H9 (cell line): ENCODE data around the gene ACVR1B. TPM values are rescaled to one million over a fixed set of nuclear protein-coding genes. Genes with fewer than 3 reads are reported as not detected.

ENCODE experiments used
- DNase-seq: peaks from one replicate; pipeline ENCODE4 v3.0.0-alpha.2; 2017
- H2AFZ ChIP-seq: one replicate; pipeline ENCODE4 v1.6.1; 2013; ENCODE audit warnings: mild to moderate bottlenecking, low read length, control low read depth, moderate library complexity
- H2AK5ac ChIP-seq: 2 replicates; pipeline ENCODE4 v1.6.1; 2013; ENCODE audit warnings: low read length, control low read depth, mixed read lengths; ENCODE audit not compliant: insufficient read length
- H2BK120ac ChIP-seq: one replicate; pipeline ENCODE4 v1.6.1; 2013; ENCODE audit warnings: low read depth, mild to moderate bottlenecking, low read length, control low read depth, inconsistent platforms; ENCODE audit not compliant: poor library complexity, severe bottlenecking
- H2BK12ac ChIP-seq: 2 replicates; pipeline ENCODE4 v1.6.1; 2013; ENCODE audit warnings: low read length, control low read depth, mixed read lengths, low read depth; ENCODE audit not compliant: insufficient read length
- H2BK15ac ChIP-seq: 2 replicates; pipeline ENCODE4 v1.6.1; 2013; ENCODE audit warnings: low read depth, low read length, control low read depth
- H2BK20ac ChIP-seq: one replicate; pipeline ENCODE4 v1.6.1; 2013; ENCODE audit warnings: low read depth, mild to moderate bottlenecking, low read length, control low read depth, inconsistent platforms; ENCODE audit not compliant: poor library complexity, severe bottlenecking
- H2BK5ac ChIP-seq: 2 replicates; pipeline ENCODE4 v1.6.1; 2013; ENCODE audit warnings: low read length, control low read depth, mixed read lengths; ENCODE audit not compliant: insufficient read length
- H3K14ac ChIP-seq: 2 replicates; pipeline ENCODE4 v1.6.1; 2013; ENCODE audit warnings: low read length, control low read depth; ENCODE audit not compliant: insufficient read depth
- H3K18ac ChIP-seq: 2 replicates; pipeline ENCODE4 v1.6.1; 2013; ENCODE audit warnings: low read depth, mild to moderate bottlenecking, mixed read lengths, low read length, control low read depth; ENCODE audit not compliant: insufficient read length
- H3K23ac ChIP-seq: 2 replicates; pipeline ENCODE4 v1.6.1; 2013; ENCODE audit warnings: low read length, control low read depth, mixed read lengths, low read depth; ENCODE audit not compliant: insufficient read length
- H3K23me2 ChIP-seq: 2 replicates; pipeline ENCODE4 v1.6.1; 2013; ENCODE audit warnings: low read depth, mild to moderate bottlenecking, mixed read lengths, low read length, control low read depth; ENCODE audit not compliant: insufficient read length, poor library complexity, severe bottlenecking
- H3K27ac ChIP-seq: 2 replicates; pipeline ENCODE4 v1.5.1; 2013; ENCODE audit warnings: low read length, control low read depth, mixed read lengths, low read depth; ENCODE audit not compliant: insufficient read length
- H3K27me3 ChIP-seq: 2 replicates; pipeline ENCODE4 v1.6.1; 2013; ENCODE audit warnings: low read length, control low read depth, inconsistent platforms; ENCODE audit not compliant: insufficient read depth
- H3K4ac ChIP-seq: 2 replicates; pipeline ENCODE4 v1.6.1; 2013; ENCODE audit warnings: low read depth, mild to moderate bottlenecking, control low read depth, inconsistent platforms, low read length, moderate library complexity
- H3K4me1 ChIP-seq: 2 replicates; pipeline ENCODE4 v1.6.1; 2013; ENCODE audit warnings: low read length, control low read depth, inconsistent platforms; ENCODE audit not compliant: insufficient read depth
- H3K4me2 ChIP-seq: 2 replicates; pipeline ENCODE4 v1.6.1; 2013; ENCODE audit warnings: low read length, control low read depth, mixed read lengths; ENCODE audit not compliant: insufficient read length, insufficient read depth
- H3K56ac ChIP-seq: 2 replicates; pipeline ENCODE4 v1.6.1; 2013; ENCODE audit warnings: low read depth, mild to moderate bottlenecking, mixed read lengths, low read length, control low read depth; ENCODE audit not compliant: insufficient read length
- H3K79me1 ChIP-seq: 2 replicates; pipeline ENCODE4 v1.6.1; 2013; ENCODE audit warnings: low read depth, mild to moderate bottlenecking, moderate library complexity, low read length, control low read depth, inconsistent platforms; ENCODE audit not compliant: insufficient read depth, poor library complexity, severe bottlenecking
- H3K79me2 ChIP-seq: 2 replicates; pipeline ENCODE4 v1.6.1; 2013; ENCODE audit warnings: low read length, control low read depth, inconsistent platforms; ENCODE audit not compliant: insufficient read depth
- H3K9ac ChIP-seq: 2 replicates; pipeline ENCODE4 v1.6.1; 2013; ENCODE audit warnings: low read length, control low read depth, mixed read lengths; ENCODE audit not compliant: insufficient read length; ENCODE audit errors: extremely low read depth
- H3K9me3 ChIP-seq: one replicate; pipeline ENCODE4 v1.6.1; 2013; ENCODE audit warnings: low read depth, low read length, inconsistent platforms; ENCODE audit not compliant: control insufficient read depth
- H3T11ph ChIP-seq: one replicate; pipeline ENCODE4 v1.6.1; 2013; ENCODE audit warnings: mild to moderate bottlenecking, low read length, control low read depth, inconsistent platforms
- H4K20me1 ChIP-seq: one replicate; pipeline ENCODE4 v1.6.1; 2013; ENCODE audit not compliant: control insufficient read depth, insufficient read length, insufficient read depth
- H4K5ac ChIP-seq: 2 replicates; pipeline ENCODE4 v1.6.1; 2013; ENCODE audit warnings: low read depth, mild to moderate bottlenecking, mixed read lengths, low read length, control low read depth; ENCODE audit not compliant: insufficient read length
- H4K8ac ChIP-seq: replicated peaks from 2 replicates; pipeline ENCODE4 v1.6.1; 2013; ENCODE audit warnings: low read length, control low read depth, mixed read lengths, low read depth; ENCODE audit not compliant: insufficient read length
- H4K91ac ChIP-seq: 2 replicates; pipeline ENCODE4 v1.6.1; 2013; ENCODE audit warnings: low read depth, mild to moderate bottlenecking, moderate library complexity, mixed read lengths, low read length, control low read depth; ENCODE audit not compliant: insufficient read length
- H3K27ac Mint-ChIP-seq, 3 experiments: 2 replicates in 2 of 3; 3 replicates in 1 of 3; pipeline ENCODE4 v1.8.0; 2020 to 2021; ENCODE audit warnings: mixed read lengths in 3 of 3, mild to moderate bottlenecking in 1 of 3, moderate library complexity in 1 of 3
- H3K27me3 Mint-ChIP-seq: 2 replicates; pipeline ENCODE4 v1.8.0; 2021; ENCODE audit warnings: low read depth, mild to moderate bottlenecking, moderate library complexity, mixed read lengths
- H3K36me3 Mint-ChIP-seq, 3 experiments: 2 replicates in 2 of 3; 3 replicates in 1 of 3; pipeline ENCODE4 v1.8.0; 2020 to 2021; ENCODE audit warnings: low read depth in 3 of 3, mixed read lengths in 3 of 3; ENCODE audit not compliant: insufficient read depth in 1 of 3
- H3K4me1 Mint-ChIP-seq, 2 experiments: 2 replicates each; pipeline ENCODE4 v1.8.0; 2020; ENCODE audit warnings: mixed read lengths in 2 of 2
- H3K4me3 Mint-ChIP-seq, 2 experiments: 2 replicates in 1 of 2; 3 replicates in 1 of 2; pipeline ENCODE4 v1.8.0; 2020 to 2021; ENCODE audit warnings: mild to moderate bottlenecking in 2 of 2, mixed read lengths in 2 of 2, moderate library complexity in 1 of 2
- H3K9me3 Mint-ChIP-seq, 2 experiments: 2 replicates in 1 of 2; 3 replicates in 1 of 2; pipeline ENCODE4 v1.8.0; 2020; ENCODE audit warnings: mild to moderate bottlenecking in 2 of 2, mixed read lengths in 2 of 2, moderate library complexity in 1 of 2
- CTCF ChIP-seq: fragments of 200-600 bp; sonication (generic); conservative IDR thresholded peaks from 3 replicates; pipeline ENCODE4 v1.8.0; 2021; ENCODE audit warnings: antibody characterized with exemption, mild to moderate bottlenecking
- WGBS: extraction: QIAGEN DNeasy Blood & Tissue Kit; methylation state at CpG from one replicate; pipeline ENCODE4 v1.1.7; 2013; ENCODE audit warnings: missing lambda C conversion rate, low lambda C conversion rate, mixed read lengths; ENCODE audit not compliant: insufficient read length; ENCODE audit errors: extremely low coverage; 5-methylcytosine and 5-hydroxymethylcytosine counted together
- total RNA-seq: library from RNA; stranded (reverse); gene quantifications from 2 replicates; pipeline ENCODE4 v1.2.1, GENCODE V29; 2021

Gene ACVR1B
- total RNA-seq, 1 experiment from 2014 or later = 16.3 TPM

DNA sequence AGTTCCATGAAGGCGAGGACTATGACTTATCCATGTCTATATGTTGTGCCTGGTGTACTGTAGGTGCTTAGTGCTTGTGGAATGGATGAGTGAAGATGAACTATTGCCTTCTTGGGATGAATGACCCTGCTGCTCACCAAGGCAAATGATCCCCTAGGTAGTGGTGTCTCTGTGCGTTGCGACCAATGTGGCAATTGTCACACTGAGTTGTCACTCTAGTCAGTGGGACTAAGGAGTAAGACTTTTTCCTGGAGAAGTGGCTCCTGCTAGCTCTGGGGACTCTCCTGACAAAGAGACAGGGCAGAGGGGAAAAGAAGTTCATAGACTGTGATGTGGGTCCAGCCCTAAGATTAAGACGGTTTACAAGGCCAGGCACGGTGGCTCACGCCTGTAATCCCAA is 3.4 kb upstream of the ACVR1B start:
- no peak overlapping the region for H4K5ac ChIP-seq
- no peak overlapping the region for H3K14ac ChIP-seq
- no peaks in the 10 kb centered on the region for H3K4me1 ChIP-seq
- no peak for DNase-seq
- no peaks in the 10 kb centered on the region for H3K79me2 ChIP-seq
- H3K18ac ChIP-seq = no peak overlapping the region
- no peak overlapping the region for H3K9ac ChIP-seq
- no peak overlapping the region for H2BK5ac ChIP-seq
- H3K9me3 Mint-ChIP-seq = peaks cover 12 to 15% of the 10 kb centered on the region in 2 experiments
- peaks cover 78% of the 10 kb centered on the region for H3K27me3 Mint-ChIP-seq
- H2BK12ac ChIP-seq = no peak overlapping the region
- peaks cover 6 to 7% of the 10 kb centered on the region in 2 experiments for H3K4me1 Mint-ChIP-seq
- no peak overlapping the region for H3K4me3 Mint-ChIP-seq
- no peaks in the 10 kb centered on the region for H3K79me1 ChIP-seq
- peaks cover 27% of the 10 kb centered on the region; the same call in 1 of the 2 replicates for H3K27me3 ChIP-seq
- H2BK120ac ChIP-seq = no peak overlapping the region
- no peak overlapping the region for H2AK5ac ChIP-seq
- no peak for TF ChIP-seq CTCF
- H3K4ac ChIP-seq = no peak overlapping the region
- no peak overlapping the region for H2BK20ac ChIP-seq
- H4K91ac ChIP-seq = no peak overlapping the region
- H3K27ac ChIP-seq = no peak overlapping the region
- no peak overlapping the region for H3K4me2 ChIP-seq
- H2AFZ ChIP-seq = no peak overlapping the region
- H3K23me2 ChIP-seq = peaks cover 12% of the 10 kb centered on the region
- no peak overlapping the region for H3K27ac Mint-ChIP-seq
- no peak overlapping the region for H4K8ac ChIP-seq
- H3K36me3 Mint-ChIP-seq = peaks cover 0 to 5% (median 5%) of the 10 kb centered on the region in 3 experiments; a peak in 5 of 7 replicates
- no peak overlapping the region for H3K23ac ChIP-seq
- H3K9me3 ChIP-seq = peaks cover 5% of the 10 kb centered on the region
- no CpG with 5 or more reads among the region's 6 CpGs for WGBS
- H2BK15ac ChIP-seq = no peak overlapping the region
- H4K20me1 ChIP-seq = no peaks in the 10 kb centered on the region
- H3K56ac ChIP-seq = no peak overlapping the region
- H3T11ph ChIP-seq = no peak overlapping the region
